Measurements from ENCODE around the gene LMAN2. TPM values are rescaled to one million over a fixed set of nuclear protein-coding genes. Genes with fewer than 3 reads are reported as not detected.

LMAN2 gene
- total RNA-seq, 2 experiments from 2014 or later = 116 to 144 TPM

GRCh38 chr5:177370488-177371119 lies 19.1 kb upstream of the LMAN2 start:
- H3K36me3 ChIP-seq (ENCODE audit: insufficient read depth, low read length) = peaks cover 36% of the 10 kb centered on the region
- peaks cover 42% of the 10 kb centered on the region for H3K4me1 ChIP-seq (ENCODE audit: insufficient read depth, low read length, poor library complexity, severe bottlenecking)
- TF ChIP-seq EZH2phosphoT487 (IDR thresholded peaks at IDR 0.05; ENCODE audit: borderline replicate concordance, low read depth, low read length) (no peak), CTCF (conservative IDR thresholded peaks at IDR 0.05; ENCODE audit: low read length) (peak; percentile 63)
- peak; percentile 87 for DNase-seq (ENCODE audit: low spot score)
- no peaks in the 10 kb centered on the region for H3K9me3 ChIP-seq (ENCODE audit: low read length)
- H3K4me3 ChIP-seq (ENCODE audit: low read depth, low read length, poor library complexity, severe bottlenecking) = peak overlapping the region; percentile 10
- H3K79me2 ChIP-seq (ENCODE audit: insufficient read depth, low read depth, low read length) = no peaks in the 10 kb centered on the region
- BruUV-seq (replicated peaks) = no TSS peak
- H3K4me2 ChIP-seq (ENCODE audit: low read length) = peak overlapping the region; percentile 59; the same call in 1 of the 2 replicates
- CTCF ChIA-PET (ENCODE audit: unreplicated experiment) = interaction anchor here (0.6 to 1.7 kb wide), 9 partner anchors 9 to 45 kb away, joined by 3 to 10 read pairs (median 5); partner anchors contain the start of gene SLC34A1
- POLR2A ChIA-PET = interaction anchor here (0.6 to 1.7 kb wide), 6 partner anchors 9 to 713 kb away, joined by 3 to 7 read pairs (median 4); partner anchors contain the start of gene LMAN2
- no peaks in the 10 kb centered on the region for H4K20me1 ChIP-seq (ENCODE audit: insufficient read depth, low read length)
- no peaks in the 10 kb centered on the region for H3K9me2 ChIP-seq (ENCODE audit: insufficient read depth, low read length)
- intact Hi-C loops (cut with micrococcal nuclease; ENCODE audit: unreplicated experiment) = no loop called here
- H2AFZ ChIP-seq (ENCODE audit: low read length) = no peak overlapping the region
- peak overlapping the region; percentile 56 for H3K27ac ChIP-seq (ENCODE audit: low read depth, low read length, poor library complexity, severe bottlenecking)

GRCh38 chr5:177369645-177370440 lies 18.4 kb upstream of the LMAN2 start:
- no peaks in the 10 kb centered on the region for H3K9me2 ChIP-seq (ENCODE audit: insufficient read depth, low read length)
- no peaks in the 10 kb centered on the region for H4K20me1 ChIP-seq (ENCODE audit: insufficient read depth, low read length)
- H3K36me3 ChIP-seq (ENCODE audit: insufficient read depth, low read length) = peaks cover 36% of the 10 kb centered on the region
- H3K4me3 ChIP-seq (ENCODE audit: low read depth, low read length, poor library complexity, severe bottlenecking) = no peak overlapping the region
- peak; percentile 54 for DNase-seq (ENCODE audit: low spot score)
- ChIA-PET POLR2A (interaction anchor here (0.8 to 1.7 kb wide), 5 partner anchors 8 to 712 kb away, joined by 3 to 7 read pairs (median 4); partner anchors contain the start of gene LMAN2), CTCF (ENCODE audit: unreplicated experiment) (interaction anchor here (0.7 to 1.7 kb wide), 8 partner anchors 9 to 20 kb away, joined by 4 to 11 read pairs (median 5); partner anchors contain the start of genes RGS14 and SLC34A1)
- H3K27ac ChIP-seq (ENCODE audit: low read depth, low read length, poor library complexity, severe bottlenecking) = peak overlapping the region; percentile 56
- H3K9me3 ChIP-seq (ENCODE audit: low read length) = no peaks in the 10 kb centered on the region
- BruUV-seq (replicated peaks) = no TSS peak
- no peaks in the 10 kb centered on the region for H3K79me2 ChIP-seq (ENCODE audit: insufficient read depth, low read depth, low read length)
- TF ChIP-seq CTCF (conservative IDR thresholded peaks at IDR 0.05; ENCODE audit: low read length) = no peak
- H3K4me2 ChIP-seq (ENCODE audit: low read length) = peak overlapping the region; percentile 54
- peaks cover 43% of the 10 kb centered on the region for H3K4me1 ChIP-seq (ENCODE audit: insufficient read depth, low read length, poor library complexity, severe bottlenecking)
- intact Hi-C loops (cut with micrococcal nuclease; ENCODE audit: unreplicated experiment) = no loop called here
- H2AFZ ChIP-seq (ENCODE audit: low read length) = no peak overlapping the region

All from OCI-LY7 (cell line).